Measurements from ENCODE around the gene LRRC4C.

DNA sequence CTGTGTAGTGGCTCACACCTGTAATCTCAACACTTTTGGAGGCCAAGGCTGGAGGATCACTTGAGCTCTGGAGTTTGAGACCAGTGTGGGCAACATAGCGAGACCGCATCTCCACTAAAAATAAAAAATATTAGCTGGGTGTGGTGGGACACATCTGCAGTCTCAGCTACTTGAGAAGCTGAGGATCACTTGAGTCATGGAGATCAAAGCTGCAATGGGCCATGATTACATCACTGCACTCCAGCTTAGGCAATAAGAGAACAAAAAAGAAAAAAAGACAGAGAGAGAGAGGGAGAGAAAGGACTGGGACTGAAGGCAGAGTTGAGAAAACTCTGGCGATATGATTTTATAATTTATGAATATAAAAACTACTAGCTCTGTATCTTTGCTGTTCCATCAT lies 473.1 kb downstream of the LRRC4C start:
- TF ChIP-seq, protein P1, sequence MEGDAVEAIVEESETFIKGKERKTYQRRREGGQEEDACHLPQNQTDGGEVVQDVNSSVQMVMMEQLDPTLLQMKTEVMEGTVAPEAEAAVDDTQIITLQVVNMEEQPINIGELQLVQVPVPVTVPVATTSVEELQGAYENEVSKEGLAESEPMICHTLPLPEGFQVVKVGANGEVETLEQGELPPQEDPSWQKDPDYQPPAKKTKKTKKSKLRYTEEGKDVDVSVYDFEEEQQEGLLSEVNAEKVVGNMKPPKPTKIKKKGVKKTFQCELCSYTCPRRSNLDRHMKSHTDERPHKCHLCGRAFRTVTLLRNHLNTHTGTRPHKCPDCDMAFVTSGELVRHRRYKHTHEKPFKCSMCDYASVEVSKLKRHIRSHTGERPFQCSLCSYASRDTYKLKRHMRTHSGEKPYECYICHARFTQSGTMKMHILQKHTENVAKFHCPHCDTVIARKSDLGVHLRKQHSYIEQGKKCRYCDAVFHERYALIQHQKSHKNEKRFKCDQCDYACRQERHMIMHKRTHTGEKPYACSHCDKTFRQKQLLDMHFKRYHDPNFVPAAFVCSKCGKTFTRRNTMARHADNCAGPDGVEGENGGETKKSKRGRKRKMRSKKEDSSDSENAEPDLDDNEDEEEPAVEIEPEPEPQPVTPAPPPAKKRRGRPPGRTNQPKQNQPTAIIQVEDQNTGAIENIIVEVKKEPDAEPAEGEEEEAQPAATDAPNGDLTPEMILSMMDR (conservative IDR thresholded peaks at IDR 0.05; ENCODE audit: low read depth in 2 of 2), result no peak
- TF ChIP-seq CREB1 (CRISPR knock-in tag; IDR thresholded peaks at IDR 0.05; ENCODE audit: low read depth), result no peak
- TF ChIP-seq POLR2AphosphoS5 (IDR thresholded peaks at IDR 0.05; ENCODE audit: low read depth), result no peak
- no peak for TF ChIP-seq EZH2phosphoT487 (IDR thresholded peaks at IDR 0.05; ENCODE audit: unreplicated experiment)
- no peak for TF ChIP-seq EZH2 (IDR thresholded peaks at IDR 0.05; ENCODE audit: low read depth, unreplicated experiment)
- TF ChIP-seq STAT1 (IDR thresholded peaks at IDR 0.05; ENCODE audit: unreplicated experiment), result no peak
- TF ChIP-seq, protein P2, sequence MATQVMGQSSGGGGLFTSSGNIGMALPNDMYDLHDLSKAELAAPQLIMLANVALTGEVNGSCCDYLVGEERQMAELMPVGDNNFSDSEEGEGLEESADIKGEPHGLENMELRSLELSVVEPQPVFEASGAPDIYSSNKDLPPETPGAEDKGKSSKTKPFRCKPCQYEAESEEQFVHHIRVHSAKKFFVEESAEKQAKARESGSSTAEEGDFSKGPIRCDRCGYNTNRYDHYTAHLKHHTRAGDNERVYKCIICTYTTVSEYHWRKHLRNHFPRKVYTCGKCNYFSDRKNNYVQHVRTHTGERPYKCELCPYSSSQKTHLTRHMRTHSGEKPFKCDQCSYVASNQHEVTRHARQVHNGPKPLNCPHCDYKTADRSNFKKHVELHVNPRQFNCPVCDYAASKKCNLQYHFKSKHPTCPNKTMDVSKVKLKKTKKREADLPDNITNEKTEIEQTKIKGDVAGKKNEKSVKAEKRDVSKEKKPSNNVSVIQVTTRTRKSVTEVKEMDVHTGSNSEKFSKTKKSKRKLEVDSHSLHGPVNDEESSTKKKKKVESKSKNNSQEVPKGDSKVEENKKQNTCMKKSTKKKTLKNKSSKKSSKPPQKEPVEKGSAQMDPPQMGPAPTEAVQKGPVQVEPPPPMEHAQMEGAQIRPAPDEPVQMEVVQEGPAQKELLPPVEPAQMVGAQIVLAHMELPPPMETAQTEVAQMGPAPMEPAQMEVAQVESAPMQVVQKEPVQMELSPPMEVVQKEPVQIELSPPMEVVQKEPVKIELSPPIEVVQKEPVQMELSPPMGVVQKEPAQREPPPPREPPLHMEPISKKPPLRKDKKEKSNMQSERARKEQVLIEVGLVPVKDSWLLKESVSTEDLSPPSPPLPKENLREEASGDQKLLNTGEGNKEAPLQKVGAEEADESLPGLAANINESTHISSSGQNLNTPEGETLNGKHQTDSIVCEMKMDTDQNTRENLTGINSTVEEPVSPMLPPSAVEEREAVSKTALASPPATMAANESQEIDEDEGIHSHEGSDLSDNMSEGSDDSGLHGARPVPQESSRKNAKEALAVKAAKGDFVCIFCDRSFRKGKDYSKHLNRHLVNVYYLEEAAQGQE (IDR thresholded peaks at IDR 0.05; ENCODE audit: unreplicated experiment), result no peak
- no peak for TF ChIP-seq JUNB (IDR thresholded peaks at IDR 0.05; ENCODE audit: unreplicated experiment)
- no peak for TF ChIP-seq ZNF331 (CRISPR knock-in tag; IDR thresholded peaks at IDR 0.05; ENCODE audit: low read depth)
- TF ChIP-seq ZNF114 (CRISPR knock-in tag; IDR thresholded peaks at IDR 0.05), result no peak
- TF ChIP-seq NANOG (IDR thresholded peaks at IDR 0.05; ENCODE audit: borderline replicate concordance), result no peak
- TF ChIP-seq, protein P3, sequence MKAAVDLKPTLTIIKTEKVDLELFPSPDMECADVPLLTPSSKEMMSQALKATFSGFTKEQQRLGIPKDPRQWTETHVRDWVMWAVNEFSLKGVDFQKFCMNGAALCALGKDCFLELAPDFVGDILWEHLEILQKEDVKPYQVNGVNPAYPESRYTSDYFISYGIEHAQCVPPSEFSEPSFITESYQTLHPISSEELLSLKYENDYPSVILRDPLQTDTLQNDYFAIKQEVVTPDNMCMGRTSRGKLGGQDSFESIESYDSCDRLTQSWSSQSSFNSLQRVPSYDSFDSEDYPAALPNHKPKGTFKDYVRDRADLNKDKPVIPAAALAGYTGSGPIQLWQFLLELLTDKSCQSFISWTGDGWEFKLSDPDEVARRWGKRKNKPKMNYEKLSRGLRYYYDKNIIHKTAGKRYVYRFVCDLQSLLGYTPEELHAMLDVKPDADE (IDR thresholded peaks at IDR 0.05), result no peak
- TF ChIP-seq, protein P4, sequence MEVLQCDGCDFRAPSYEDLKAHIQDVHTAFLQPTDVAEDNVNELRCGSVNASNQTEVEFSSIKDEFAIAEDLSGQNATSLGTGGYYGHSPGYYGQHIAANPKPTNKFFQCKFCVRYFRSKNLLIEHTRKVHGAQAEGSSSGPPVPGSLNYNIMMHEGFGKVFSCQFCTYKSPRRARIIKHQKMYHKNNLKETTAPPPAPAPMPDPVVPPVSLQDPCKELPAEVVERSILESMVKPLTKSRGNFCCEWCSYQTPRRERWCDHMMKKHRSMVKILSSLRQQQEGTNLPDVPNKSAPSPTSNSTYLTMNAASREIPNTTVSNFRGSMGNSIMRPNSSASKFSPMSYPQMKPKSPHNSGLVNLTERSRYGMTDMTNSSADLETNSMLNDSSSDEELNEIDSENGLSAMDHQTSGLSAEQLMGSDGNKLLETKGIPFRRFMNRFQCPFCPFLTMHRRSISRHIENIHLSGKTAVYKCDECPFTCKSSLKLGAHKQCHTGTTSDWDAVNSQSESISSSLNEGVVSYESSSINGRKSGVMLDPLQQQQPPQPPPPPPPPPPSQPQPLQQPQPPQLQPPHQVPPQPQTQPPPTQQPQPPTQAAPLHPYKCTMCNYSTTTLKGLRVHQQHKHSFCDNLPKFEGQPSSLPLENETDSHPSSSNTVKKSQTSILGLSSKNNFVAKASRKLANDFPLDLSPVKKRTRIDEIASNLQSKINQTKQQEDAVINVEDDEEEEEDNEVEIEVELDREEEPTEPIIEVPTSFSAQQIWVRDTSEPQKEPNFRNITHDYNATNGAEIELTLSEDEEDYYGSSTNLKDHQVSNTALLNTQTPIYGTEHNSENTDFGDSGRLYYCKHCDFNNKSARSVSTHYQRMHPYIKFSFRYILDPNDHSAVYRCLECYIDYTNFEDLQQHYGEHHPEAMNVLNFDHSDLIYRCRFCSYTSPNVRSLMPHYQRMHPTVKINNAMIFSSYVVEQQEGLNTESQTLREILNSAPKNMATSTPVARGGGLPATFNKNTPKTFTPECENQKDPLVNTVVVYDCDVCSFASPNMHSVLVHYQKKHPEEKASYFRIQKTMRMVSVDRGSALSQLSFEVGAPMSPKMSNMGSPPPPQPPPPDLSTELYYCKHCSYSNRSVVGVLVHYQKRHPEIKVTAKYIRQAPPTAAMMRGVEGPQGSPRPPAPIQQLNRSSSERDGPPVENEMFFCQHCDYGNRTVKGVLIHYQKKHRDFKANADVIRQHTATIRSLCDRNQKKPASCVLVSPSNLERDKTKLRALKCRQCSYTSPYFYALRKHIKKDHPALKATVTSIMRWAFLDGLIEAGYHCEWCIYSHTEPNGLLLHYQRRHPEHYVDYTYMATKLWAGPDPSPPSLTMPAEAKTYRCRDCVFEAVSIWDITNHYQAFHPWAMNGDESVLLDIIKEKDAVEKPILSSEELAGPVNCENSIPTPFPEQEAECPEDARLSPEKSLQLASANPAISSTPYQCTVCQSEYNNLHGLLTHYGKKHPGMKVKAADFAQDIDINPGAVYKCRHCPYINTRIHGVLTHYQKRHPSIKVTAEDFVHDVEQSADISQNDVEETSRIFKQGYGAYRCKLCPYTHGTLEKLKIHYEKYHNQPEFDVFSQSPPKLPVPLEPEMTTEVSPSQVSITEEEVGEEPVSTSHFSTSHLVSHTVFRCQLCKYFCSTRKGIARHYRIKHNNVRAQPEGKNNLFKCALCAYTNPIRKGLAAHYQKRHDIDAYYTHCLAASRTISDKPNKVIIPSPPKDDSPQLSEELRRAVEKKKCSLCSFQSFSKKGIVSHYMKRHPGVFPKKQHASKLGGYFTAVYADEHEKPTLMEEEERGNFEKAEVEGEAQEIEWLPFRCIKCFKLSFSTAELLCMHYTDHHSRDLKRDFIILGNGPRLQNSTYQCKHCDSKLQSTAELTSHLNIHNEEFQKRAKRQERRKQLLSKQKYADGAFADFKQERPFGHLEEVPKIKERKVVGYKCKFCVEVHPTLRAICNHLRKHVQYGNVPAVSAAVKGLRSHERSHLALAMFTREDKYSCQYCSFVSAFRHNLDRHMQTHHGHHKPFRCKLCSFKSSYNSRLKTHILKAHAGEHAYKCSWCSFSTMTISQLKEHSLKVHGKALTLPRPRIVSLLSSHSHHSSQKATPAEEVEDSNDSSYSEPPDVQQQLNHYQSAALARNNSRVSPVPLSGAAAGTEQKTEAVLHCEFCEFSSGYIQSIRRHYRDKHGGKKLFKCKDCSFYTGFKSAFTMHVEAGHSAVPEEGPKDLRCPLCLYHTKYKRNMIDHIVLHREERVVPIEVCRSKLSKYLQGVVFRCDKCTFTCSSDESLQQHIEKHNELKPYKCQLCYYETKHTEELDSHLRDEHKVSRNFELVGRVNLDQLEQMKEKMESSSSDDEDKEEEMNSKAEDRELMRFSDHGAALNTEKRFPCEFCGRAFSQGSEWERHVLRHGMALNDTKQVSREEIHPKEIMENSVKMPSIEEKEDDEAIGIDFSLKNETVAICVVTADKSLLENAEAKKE (CRISPR knock-in tag; IDR thresholded peaks at IDR 0.05), result no peak

All from GM23338 (cell line).